Measurements from ENCODE around the gene SHISA9.

- TF ChIP-seq CTCF (IDR thresholded peaks at IDR 0.05) = no peak
- no peak for TF ChIP-seq POLR2A (IDR thresholded peaks at IDR 0.05)
Observed at GRCh38 chr16:12961626-12962025, 60.2 kb downstream of the SHISA9 start.
